Measurements from ENCODE around the gene DOCK9.
"Not testable (repeated sequence)": the region's sequence is repeated elsewhere in the genome, so short reads cannot be mapped to it uniquely, and the experiment has no call there.

The DOCK9 gene

DNA sequence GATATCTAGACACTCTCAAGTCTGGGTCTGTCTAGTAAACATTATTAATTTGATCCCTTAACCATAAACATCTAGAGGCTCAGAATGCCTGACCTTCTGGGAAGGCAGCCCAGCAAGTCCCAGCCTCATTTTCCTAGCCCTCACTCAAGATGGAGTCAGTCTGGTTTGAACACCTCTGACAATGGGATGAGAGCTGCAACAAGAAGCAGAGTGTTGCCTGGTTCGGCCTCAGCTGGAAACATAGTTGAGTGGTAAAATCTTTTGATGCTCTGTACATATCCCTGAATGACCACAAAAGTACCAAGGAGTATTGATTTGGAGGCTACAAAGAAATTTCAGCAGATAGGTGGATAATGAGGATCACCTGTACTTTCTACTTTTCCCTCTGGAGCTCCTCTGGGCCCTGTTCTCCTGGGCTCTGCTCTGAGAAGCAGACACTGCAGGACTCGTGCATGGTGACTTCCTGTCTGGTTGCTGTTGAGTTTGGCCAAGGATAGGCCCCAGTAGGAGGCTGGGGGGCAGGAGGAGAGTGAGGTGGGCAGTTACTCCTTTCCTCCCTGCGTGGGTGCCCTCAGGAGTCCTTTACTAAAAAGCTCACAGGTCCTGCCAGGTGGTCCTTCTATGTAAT lies 157.0 kb downstream of the DOCK9 start:
- DNase-seq, result no peak

GRCh38 chr13:98820300-98820699 lies 157.6 kb downstream of the DOCK9 start:
- no peak for DNase-seq

- no peak for DNase-seq
These were observed 158.4 kb downstream of the DOCK9 start for GRCh38 chr13:98819382-98820010.

DNA sequence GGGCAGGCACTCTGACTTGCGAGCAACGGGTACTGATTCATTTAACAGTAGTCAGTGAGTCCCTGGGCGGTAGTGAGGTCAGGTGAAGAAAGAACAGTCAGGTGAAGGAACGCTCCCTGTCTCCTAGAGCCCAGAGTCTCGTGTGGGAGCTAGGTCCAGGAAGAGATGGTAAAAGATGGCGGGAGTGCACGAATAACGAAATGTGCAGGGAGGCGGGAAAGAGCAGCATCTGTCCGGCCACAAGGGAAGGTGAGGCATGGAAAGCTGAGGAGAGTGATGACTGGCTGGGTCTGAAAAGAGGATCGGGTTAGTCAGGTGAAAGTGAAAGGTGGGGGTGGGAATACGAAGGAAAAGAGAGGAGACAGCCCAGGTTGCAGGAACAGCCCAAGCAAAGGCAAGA lies 161.5 kb downstream of the DOCK9 start:
- no peak for DNase-seq

- DNase-seq, result no peak
These were observed 163.9 kb downstream of the DOCK9 start for GRCh38 chr13:98813993-98814392.

DNA sequence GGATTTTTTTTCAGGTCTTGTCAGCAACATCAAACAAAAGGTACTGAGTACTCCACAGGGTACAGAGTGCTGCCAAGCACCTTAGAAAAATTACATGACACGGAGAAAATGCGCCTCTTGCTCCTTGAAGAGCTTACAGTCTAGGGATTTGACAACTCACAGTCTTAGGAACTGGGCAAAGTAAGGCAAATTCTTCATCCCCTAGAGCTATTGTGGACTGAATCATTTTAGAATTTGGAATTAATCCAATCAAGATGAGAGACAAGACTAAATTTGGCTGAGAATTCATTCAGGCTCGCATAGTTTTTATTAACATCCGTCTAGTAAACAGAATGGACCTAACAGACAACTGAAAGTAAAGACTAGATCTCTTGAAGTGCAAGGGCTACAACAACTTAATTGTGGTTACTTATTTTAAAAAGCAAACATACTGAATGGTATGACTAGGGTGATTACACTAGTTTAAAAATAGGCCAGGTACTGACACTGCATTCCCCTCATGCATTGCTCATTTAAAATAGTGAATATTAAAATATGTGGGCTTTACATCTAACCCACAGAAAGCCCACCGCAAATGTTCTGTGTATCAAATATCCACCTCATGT lies 165.6 kb downstream of the DOCK9 start:
- DNase-seq, result not testable (repeated sequence)

GRCh38 chr13:98810746-98811145 lies 167.1 kb downstream of the DOCK9 start:
- DNase-seq, result no peak

DNA sequence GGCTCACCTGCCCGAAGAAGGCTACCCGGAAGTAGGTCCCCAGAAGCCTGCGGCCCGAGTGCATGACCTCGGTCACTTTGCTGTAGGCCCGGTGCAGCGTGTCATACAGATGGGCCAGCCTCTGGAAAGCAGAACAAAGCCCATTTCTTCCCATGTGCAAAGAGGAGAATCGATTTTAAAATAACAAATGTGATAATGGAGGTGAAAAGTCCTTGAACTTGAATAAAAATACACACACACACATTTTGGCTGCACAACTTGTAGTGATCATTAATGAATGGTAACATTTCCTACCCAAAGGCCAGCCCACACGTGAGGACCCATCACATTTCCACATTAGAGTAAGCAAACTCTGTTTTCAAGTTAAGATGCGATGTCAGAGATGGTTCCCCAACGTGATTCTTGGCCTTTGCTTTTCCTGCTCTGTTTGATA lies 168.5 kb downstream of the DOCK9 start:
- DNase-seq, result no peak

GRCh38 chr13:98807774-98808173 lies 170.1 kb downstream of the DOCK9 start:
- DNase-seq, result no peak

- DNase-seq, result no peak
These were observed 173.5 kb downstream of the DOCK9 start for GRCh38 chr13:98804336-98804855.

GRCh38 chr13:98803921-98804320 lies 173.9 kb downstream of the DOCK9 start:
- DNase-seq, result no peak

- DNase-seq, result no peak
These were observed 174.7 kb downstream of the DOCK9 start for GRCh38 chr13:98803111-98803561.

DNA sequence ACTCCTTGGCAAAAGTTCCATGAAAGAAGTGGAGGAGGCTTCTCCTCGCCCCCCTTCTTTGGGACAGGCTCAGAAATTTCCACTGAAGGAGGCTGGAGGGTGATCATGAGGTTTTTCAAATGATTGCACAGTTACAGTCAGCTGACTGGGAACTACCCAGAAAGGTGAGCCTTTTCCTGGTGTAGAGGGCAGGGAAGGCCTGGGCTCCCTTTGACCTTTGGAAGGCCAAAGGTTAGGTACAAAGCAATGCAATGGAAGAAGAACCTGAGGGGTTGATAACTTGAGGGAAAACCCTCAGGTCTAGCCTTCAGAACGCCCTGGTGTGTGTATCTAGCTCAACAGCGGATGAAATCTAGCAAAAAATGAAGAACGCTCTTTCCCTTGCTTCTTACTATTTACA lies 175.3 kb downstream of the DOCK9 start:
- no peak for DNase-seq

- DNase-seq, result no peak
These were observed 176.0 kb downstream of the DOCK9 start for GRCh38 chr13:98801626-98802418.

DNA sequence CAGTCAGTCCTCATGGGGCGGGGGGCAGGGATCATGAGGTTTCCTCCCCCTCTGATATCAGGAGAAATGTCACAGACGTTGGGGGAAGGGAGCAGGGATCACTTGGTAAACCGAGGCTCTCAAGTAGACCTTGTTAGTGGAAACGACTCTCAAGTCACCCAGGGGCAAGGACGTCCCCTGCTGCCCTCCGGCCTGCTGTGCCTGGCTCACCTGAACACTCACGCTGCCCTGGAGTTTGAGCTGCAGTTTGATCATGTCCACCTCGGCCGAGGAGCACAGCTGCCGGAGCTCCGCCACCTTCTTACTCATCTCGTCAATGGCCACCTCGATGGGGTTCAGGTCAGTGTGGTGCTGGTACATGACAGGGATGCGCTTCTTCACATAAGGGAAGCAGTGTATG lies 177.8 kb downstream of the DOCK9 start:
- no peak for DNase-seq

GRCh38 chr13:98798849-98799645 lies 178.8 kb downstream of the DOCK9 start:
- DNase-seq, result no peak

DNA sequence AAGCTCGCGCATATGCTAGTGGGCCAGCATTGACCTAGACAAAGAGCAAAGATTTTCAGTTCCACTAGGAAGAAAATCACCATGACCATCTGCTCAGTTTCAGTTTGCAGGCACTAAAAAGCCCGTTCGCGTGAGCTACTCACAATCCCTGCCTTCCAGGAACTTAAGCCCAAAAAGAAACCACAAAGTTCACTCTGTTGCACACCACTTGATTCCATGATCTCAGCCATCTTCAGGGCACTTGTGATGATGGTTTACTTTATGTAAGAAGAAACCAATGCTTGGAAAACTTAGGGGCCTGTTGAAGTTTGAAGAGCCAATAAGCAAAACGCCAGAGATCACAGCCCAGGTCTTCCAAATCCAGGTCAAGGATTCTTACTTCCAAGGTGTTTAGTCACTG lies 180.4 kb downstream of the DOCK9 start:
- no peak for DNase-seq

DNA sequence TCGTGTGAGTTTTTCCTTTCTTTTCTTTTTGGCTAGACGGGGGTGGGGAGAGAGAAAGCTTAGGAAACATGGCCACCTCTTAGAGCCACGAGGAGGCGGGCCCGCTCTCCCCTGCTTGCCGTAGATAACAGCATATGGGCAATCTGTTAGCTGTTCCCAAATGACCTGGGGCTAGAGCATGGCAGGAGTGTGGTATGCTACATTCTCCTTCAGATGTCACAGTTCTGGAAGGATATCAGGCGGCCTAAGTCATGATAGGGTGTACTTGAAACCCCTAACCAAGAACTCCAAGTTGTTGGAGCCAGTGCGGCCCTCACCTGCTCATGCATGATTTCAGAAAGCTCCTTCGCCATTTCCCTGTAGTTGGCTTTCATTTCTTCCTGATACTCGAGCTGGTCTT lies 181.1 kb downstream of the DOCK9 start:
- DNase-seq, result no peak

DNA sequence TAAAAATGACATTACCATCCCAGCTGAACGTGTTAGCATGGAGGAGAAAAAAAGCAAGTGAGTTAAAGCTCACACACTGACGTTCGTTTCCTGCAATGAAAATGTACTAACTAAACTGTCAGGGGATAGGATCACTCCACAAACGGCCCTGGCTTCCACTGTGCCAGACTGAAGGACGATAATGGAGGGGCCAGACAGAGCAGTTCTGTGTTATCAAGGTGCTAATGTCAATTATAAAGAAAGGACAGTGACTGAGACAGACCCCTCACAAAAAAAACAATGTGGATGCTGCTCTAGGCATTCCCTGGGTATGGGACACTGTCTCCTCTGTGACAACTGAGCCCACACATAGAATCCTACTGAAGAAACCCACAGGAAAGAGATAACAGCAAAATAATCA lies 181.7 kb downstream of the DOCK9 start:
- DNase-seq, result no peak

DNA sequence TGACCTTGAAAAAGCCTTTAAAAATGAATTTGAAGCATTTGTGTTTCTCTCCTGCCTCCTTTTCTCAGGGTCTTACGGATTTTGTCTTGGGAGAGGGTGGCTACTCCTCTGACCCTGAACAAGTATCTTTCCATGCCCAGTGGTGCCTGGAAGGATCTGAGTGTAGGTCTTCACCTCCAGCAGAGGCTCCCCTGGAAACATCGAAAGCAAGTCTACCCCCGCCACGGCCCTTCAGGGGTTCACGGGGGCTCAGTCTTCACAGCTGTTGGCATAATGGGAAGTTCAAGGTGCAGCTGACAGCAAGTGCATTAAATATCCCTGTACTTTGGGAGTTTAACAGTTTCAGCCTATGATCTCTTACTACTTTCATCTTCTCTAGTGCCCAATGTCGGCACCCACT lies 182.6 kb downstream of the DOCK9 start:
- DNase-seq, result no peak

DNA sequence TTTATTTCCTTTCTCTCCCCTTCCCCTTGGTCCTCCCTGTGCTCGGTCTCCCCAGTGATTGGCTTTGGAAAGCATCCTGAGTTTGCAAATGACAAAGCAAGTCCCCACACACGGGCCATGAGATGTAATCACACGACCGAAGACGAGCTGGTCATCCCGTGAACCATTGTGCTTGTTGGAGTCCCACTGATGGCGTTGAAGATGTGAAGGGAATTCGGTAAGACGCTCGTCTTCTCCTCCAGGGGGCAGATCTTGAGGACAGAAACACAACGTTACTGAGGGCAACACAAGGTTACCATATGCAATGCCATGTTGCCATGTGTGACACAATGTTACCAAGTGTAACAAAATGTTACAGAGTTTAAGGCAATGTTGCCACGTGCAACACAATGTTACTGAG lies 183.4 kb downstream of the DOCK9 start:
- no peak for DNase-seq

DNA sequence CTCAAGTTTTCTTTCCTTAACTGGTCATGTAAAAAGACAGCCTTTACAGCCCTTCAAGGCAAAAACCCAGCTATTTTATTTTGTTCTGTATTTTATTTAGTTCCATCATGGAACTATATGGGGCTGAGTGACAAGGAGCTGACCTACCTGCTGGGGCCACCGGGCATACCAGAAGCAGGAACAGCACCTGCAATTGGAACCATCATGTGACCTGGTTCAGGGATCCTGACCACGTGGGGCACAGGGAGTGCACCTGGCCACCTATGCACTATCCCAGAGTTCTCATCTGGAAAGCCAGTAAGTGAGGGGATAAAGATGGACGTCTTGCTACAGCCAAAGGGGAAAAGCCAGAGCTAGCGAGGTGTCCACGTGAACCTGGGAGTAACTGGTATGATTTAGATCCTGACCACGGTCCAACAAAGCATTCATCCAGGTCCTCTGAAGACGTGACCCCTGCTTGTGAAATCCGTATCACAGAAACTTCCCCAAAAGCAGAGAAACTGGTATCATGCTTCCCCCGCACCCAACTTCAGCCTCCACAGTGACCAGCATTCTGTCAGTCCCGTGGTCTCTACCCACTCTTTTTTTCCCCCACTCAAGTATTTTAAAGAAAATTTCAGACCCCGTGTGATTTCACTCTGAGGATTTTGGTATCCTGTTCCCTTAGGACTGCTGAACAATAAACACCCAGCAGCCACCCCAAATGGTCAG lies 184.9 kb downstream of the DOCK9 start:
- no peak for DNase-seq
